ENCODE measurements around the gene ZNHIT6. TPM values are rescaled to one million over a fixed set of nuclear protein-coding genes. Genes with fewer than 3 reads are reported as not detected.

ZNHIT6 gene
- total and polyA plus RNA-seq, 2 of the 8 experiments (the other 6 are each of a cell fraction or from before 2014, with no cell fraction given): 5.9 to 17.2 TPM

DNA sequence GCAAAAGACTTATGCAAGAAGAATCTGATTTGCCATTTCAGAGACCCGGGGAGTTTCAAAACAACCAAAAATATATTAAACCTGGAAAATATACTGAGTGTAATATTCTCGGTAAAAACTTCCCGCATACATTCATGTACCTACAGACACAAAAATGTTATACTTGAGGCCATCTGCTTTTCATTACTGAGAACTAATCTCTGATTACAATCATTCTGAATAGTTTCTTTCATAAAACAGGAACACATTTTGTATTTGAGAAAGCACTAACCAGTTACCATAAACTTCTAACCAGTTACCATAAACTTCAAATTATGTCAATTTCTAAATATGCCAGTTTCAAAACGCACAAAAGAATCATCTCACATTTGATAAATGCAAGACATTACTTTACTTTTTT is 7.8 kb downstream of the ZNHIT6 start:
- Histone ChIP-seq H3K4me1 (replicated peaks in 1 of 4; ENCODE audit: control insufficient read depth in 3 of 4, insufficient read depth in 4 of 4, low read length in 3 of 4) (no peaks in the 10 kb centered on the region), H3K9me3 (ENCODE audit: insufficient read depth in 2 of 2, low read depth in 1 of 2, low read length in 1 of 2) (no peaks in the 10 kb centered on the region), H3K4me3 (ENCODE audit: extremely low read depth in 1 of 4, insufficient read depth in 2 of 4, low read depth in 3 of 4, low read length in 4 of 4) (no peak overlapping the region), H2BK12ac (ENCODE audit: low read depth, low read length) (no peak overlapping the region), H3K23ac (ENCODE audit: insufficient read length) (no peak overlapping the region), H3K56ac (replicated peaks; ENCODE audit: insufficient read length, low read depth, low read length) (no peak overlapping the region), H3K14ac (ENCODE audit: insufficient read length) (no peak overlapping the region), H2BK120ac (replicated peaks; ENCODE audit: low read depth, low read length) (no peak overlapping the region), H3K18ac (ENCODE audit: extremely low read depth, low read length) (no peak overlapping the region), H2AK5ac (ENCODE audit: low read depth, low read length) (no peak overlapping the region), H2BK15ac (ENCODE audit: low read length) (no peak overlapping the region), H2AFZ (ENCODE audit: low read length) (no peak overlapping the region), H4K5ac (ENCODE audit: insufficient read length, low read depth, low read length) (no peak overlapping the region), H3K79me1 (ENCODE audit: low read depth, low read length) (no peaks in the 10 kb centered on the region), H3K4me2 (ENCODE audit: insufficient read depth in 1 of 2, low read depth in 2 of 2, low read length in 2 of 2) (no peak overlapping the region), H3K9ac (replicated peaks in 1 of 4; ENCODE audit: extremely low read depth in 1 of 4, low read depth in 3 of 4, low read length in 3 of 4) (no peak overlapping the region), H2BK20ac (ENCODE audit: low read length) (no peak overlapping the region), H3K36me3 (ENCODE audit: control insufficient read depth in 2 of 4, insufficient read depth in 4 of 4, low read length in 3 of 4) (peaks cover 0 to 52% (median 19%) of the 10 kb centered on the region in 4 experiments; a peak in 5 of 8 replicates), H4K8ac (ENCODE audit: extremely low read depth, insufficient read depth, low read length) (no peak overlapping the region), H2BK5ac (ENCODE audit: low read depth, low read length) (no peak overlapping the region), H3K4ac (replicated peaks; ENCODE audit: insufficient read length, low read depth, low read length) (no peak overlapping the region), H3K79me2 (ENCODE audit: control insufficient read depth in 1 of 2, insufficient read depth in 2 of 2, low read length in 2 of 2) (peaks cover 0 to 31% of the 10 kb centered on the region in 2 experiments; a peak in 3 of 4 replicates), H4K20me1 (replicated peaks in 1 of 2; ENCODE audit: control insufficient read depth in 1 of 2, insufficient read depth in 2 of 2, low read length in 2 of 2) (no peaks in the 10 kb centered on the region), H3K27me3 (replicated peaks in 1 of 4; ENCODE audit: control insufficient read depth in 3 of 4, extremely low read depth in 1 of 4, insufficient read depth in 3 of 4, low read length in 3 of 4) (no peaks in the 10 kb centered on the region), H3K27ac (ENCODE audit: low read depth, low read length) (no peak overlapping the region), H3K23me2 (ENCODE audit: low read depth, low read length) (no peaks in the 10 kb centered on the region), H4K91ac (replicated peaks; ENCODE audit: insufficient read length, low read length) (no peak overlapping the region)
- ChIA-PET POLR2A (ENCODE audit: partially characterized antibody) (interaction anchor here (0.8 kb wide), 1 partner anchor 8 kb away, joined by 3 read pairs; the partner anchor contains the start of gene ZNHIT6), CTCF (ENCODE audit: partially characterized antibody) (interaction anchor here (1.1 to 3.8 kb wide), 4 partner anchors 7 to 119 kb away, joined by 3 to 20 read pairs (median 6); no protein-coding TSS in a partner anchor)
- no peak for TF ChIP-seq BCL11A (IDR thresholded peaks at IDR 0.05; ENCODE audit: low read depth in 2 of 2, low read length in 2 of 2)
- TF ChIP-seq EZH2 (IDR thresholded peaks at IDR 0.05; ENCODE audit: low read depth, low read length, severe bottlenecking): no peak
- FAIRE-seq (no peak), DNase-seq (ENCODE audit: low read depth in 1 of 2, low spot score in 2 of 2) (no peak)
- 97% methylated on average over 4 of the region's 4 CpGs; no CpG with 5 or more reads in 1 of the 2 experiments for WGBS, 2 experiments (ENCODE audit: extremely low coverage in 1 of 2, insufficient coverage in 1 of 2, insufficient read length in 1 of 2, insufficient replicate concordance in 2 of 2, low coverage in 1 of 2, low lambda C conversion rate in 2 of 2, missing lambda C conversion rate in 1 of 2)
